Spleen (tissue), 11 donors: ENCODE results near the gene MRPS16. TPM values are rescaled to one million over a fixed set of nuclear protein-coding genes. Genes with fewer than 3 reads are reported as not detected.
A peak's percentile ranks its signal among the peaks of the same experiment; 100 is the strongest.

Source experiments
- DNase-seq: peaks from one replicate; pipeline ENCODE4 v3.0.0-alpha.2; 2020
- H3K27ac ChIP-seq, 8 donors: fragments of 200-600 bp; sonication (generic) in 7 of 8; 1 replicate in 4 of 8; 2 replicates in 4 of 8; pipeline versions ENCODE4 v1.5.0 to v1.8.0; 2016 to 2021; ENCODE audit warnings: inconsistent platforms in 4 of 8, mild to moderate bottlenecking in 4 of 8, moderate library complexity in 1 of 8
- H3K27me3 ChIP-seq, 7 donors: fragments of 200-600 bp; sonication (generic) in 6 of 7; replicated peaks in 1 of 7; 1 replicate in 4 of 7; 2 replicates in 3 of 7; pipeline versions ENCODE4 v1.5.0 to v1.8.0; 2016 to 2021; ENCODE audit warnings: inconsistent platforms in 3 of 7, mild to moderate bottlenecking in 1 of 7
- H3K36me3 ChIP-seq, 6 donors: fragments of 200-600 bp; sonication (generic) in 5 of 6; 1 replicate in 4 of 6; 2 replicates in 2 of 6; pipeline versions ENCODE4 v1.5.0 to v1.8.0; 2016 to 2021; ENCODE audit warnings: inconsistent platforms in 2 of 6
- H3K4me1 ChIP-seq, 6 donors: fragments of 200-600 bp; sonication (generic) in 5 of 6; 1 replicate in 3 of 6; 2 replicates in 3 of 6; pipeline versions ENCODE4 v1.5.0 to v1.8.0; 2016 to 2021; ENCODE audit warnings: inconsistent platforms in 3 of 6
- H3K4me3 ChIP-seq, 8 donors: fragments of 200-600 bp; sonication (generic) in 7 of 8; 1 replicate in 4 of 8; 2 replicates in 4 of 8; pipeline versions ENCODE4 v1.5.0 to v1.8.0; 2016 to 2021; ENCODE audit warnings: inconsistent platforms in 4 of 8, mild to moderate bottlenecking in 4 of 8, moderate library complexity in 2 of 8
- H3K9me3 ChIP-seq, 8 donors: fragments of 200-600 bp; sonication (generic) in 7 of 8; 1 replicate in 4 of 8; 2 replicates in 4 of 8; pipeline versions ENCODE4 v1.5.0 to v1.8.0; 2016 to 2021; ENCODE audit warnings: inconsistent platforms in 4 of 8
- POLR2A ChIP-seq, 3 donors: fragments of 450-650 bp; IDR thresholded peaks; one replicate each; pipeline ENCODE4 v1.5.1; 2017; ENCODE audit warnings: antibody characterized with exemption in 3 of 3, mild to moderate bottlenecking in 1 of 3
- POLR2AphosphoS5 ChIP-seq, 3 donors: sonication (generic); formaldehyde crosslinking; IDR thresholded peaks; one replicate each; pipeline ENCODE4 v1.5.1; 2017; ENCODE audit warnings: antibody characterized with exemption in 3 of 3
- WGBS, 5 donors: extraction: QIAGEN DNeasy Blood & Tissue Kit in 3 of 5; methylation state at CpG; one replicate each; pipeline versions ENCODE4 v1.1.5 to v1.1.7; 2013 to 2018; 5-methylcytosine and 5-hydroxymethylcytosine counted together
- intact Hi-C: fragments of 100-400 bp; cut with DNase I; formaldehyde crosslinking; loops from one replicate; pipeline ENCODE4 v1.15.0; 2023; ENCODE audit warnings: low total_unique reads
- polyA plus RNA-seq, 3 donors: library from polyadenylated mRNA; stranded (reverse); fragments of 200-250 nt; gene quantifications; one replicate each; pipeline ENCODE4 v1.2.1, GENCODE V29; 2013
- total RNA-seq, 7 donors: library from RNA; depleted of rRNA in 3 of 7; stranded (reverse); fragments of >200 nt in 3 of 7; fragmentation: NEBNext Ultra II Directional in 4 of 7; extraction: Animal tissue kit (Norgen Biotek cat#: 25700) in 4 of 7; gene quantifications; one replicate each; pipeline versions ENCODE4 v1.1.0 to v1.2.1, GENCODE V29; 2016 to 2021
- TF ChIP-seq, protein P1 (sequence below), 11 experiments: fragments of 200-600 bp in 7 of 11; fragments of 450-650 bp in 4 of 11; sonication (generic) in 4 of 11; IDR thresholded peaks in 8 of 11; conservative IDR thresholded peaks in 3 of 11; 1 replicate in 7 of 11; 2 replicates in 4 of 11; pipeline versions ENCODE4 v1.4.0 to v1.8.0; 2016 to 2021; ENCODE audit warnings: antibody characterized with exemption in 11 of 11, inconsistent platforms in 4 of 11, mild to moderate bottlenecking in 1 of 11
- donor health status: healthy with polysubstance abuse.
- donor health status: DM: no; HTN: no; CAD: no; lungs with moderate emphysema.
- donor health status: DM: no; HTN: no; CAD: no.
- donor health status: Bipolar disorder and iron deficiency.
- donor health status: healthy.
- donor health status: DM: no; HTN: no; CAD: no.
- donor health status: DM: yes; HTN: yes; CAD: no.

The MRPS16 gene
- total and polyA plus RNA-seq, 10 donors, result 33.2 to 74.6 (median 58.2) TPM

- Histone ChIP-seq H3K27ac (peak overlapping the region in 4 of 8 donors; percentile 90 to 94 (median 93)), H3K4me1 (peaks cover 22 to 86% (median 67%) of the 10 kb centered on the region in 6 donors), H3K9me3 (no peaks in the 10 kb centered on the region), H3K4me3 (peak overlapping the region in 1 of 8 donors; percentile 96), H3K27me3 (no peaks in the 10 kb centered on the region), H3K36me3 (peaks cover 0 to 56% (median 24%) of the 10 kb centered on the region in 6 donors)
- intact Hi-C loops, result loop anchor here (10.0 kb wide), 1 partner anchor 153 kb away; the partner anchor contains the start of gene P4HA1
- no peak for DNase-seq
- WGBS, 5 donors, result 67 to 77% (median 74%) methylated on average over 5 of the region's 5 CpGs
- TF ChIP-seq POLR2A (IDR thresholded peaks at IDR 0.05) (no peak), POLR2AphosphoS5 (IDR thresholded peaks at IDR 0.05) (no peak)
- TF ChIP-seq, protein P1, sequence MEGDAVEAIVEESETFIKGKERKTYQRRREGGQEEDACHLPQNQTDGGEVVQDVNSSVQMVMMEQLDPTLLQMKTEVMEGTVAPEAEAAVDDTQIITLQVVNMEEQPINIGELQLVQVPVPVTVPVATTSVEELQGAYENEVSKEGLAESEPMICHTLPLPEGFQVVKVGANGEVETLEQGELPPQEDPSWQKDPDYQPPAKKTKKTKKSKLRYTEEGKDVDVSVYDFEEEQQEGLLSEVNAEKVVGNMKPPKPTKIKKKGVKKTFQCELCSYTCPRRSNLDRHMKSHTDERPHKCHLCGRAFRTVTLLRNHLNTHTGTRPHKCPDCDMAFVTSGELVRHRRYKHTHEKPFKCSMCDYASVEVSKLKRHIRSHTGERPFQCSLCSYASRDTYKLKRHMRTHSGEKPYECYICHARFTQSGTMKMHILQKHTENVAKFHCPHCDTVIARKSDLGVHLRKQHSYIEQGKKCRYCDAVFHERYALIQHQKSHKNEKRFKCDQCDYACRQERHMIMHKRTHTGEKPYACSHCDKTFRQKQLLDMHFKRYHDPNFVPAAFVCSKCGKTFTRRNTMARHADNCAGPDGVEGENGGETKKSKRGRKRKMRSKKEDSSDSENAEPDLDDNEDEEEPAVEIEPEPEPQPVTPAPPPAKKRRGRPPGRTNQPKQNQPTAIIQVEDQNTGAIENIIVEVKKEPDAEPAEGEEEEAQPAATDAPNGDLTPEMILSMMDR (IDR thresholded peaks at IDR 0.05 in 8 of 11, conservative IDR thresholded peaks at IDR 0.05 in 3 of 11), result no peak
These were observed 4.2 kb downstream of the MRPS16 start for GRCh38 chr10:73248259-73248724.

- no peak for TF ChIP-seq POLR2AphosphoS5 (IDR thresholded peaks at IDR 0.05)
- TF ChIP-seq POLR2A (IDR thresholded peaks at IDR 0.05), result no peak
- TF ChIP-seq, protein P1 (IDR thresholded peaks at IDR 0.05 in 8 of 11, conservative IDR thresholded peaks at IDR 0.05 in 3 of 11), result no peak
- H3K9me3 ChIP-seq, result no peaks in the 10 kb centered on the region
- H3K27me3 ChIP-seq, result no peaks in the 10 kb centered on the region
- no peak for DNase-seq
- peak overlapping the region; percentile 82 to 99 (median 92) for H3K4me3 ChIP-seq
- peaks cover 0 to 62% (median 30%) of the 10 kb centered on the region in 6 donors for H3K36me3 ChIP-seq
- H3K4me1 ChIP-seq, result peaks cover 22 to 82% (median 64%) of the 10 kb centered on the region in 6 donors
- 34 to 50% (median 44%) methylated on average over 4 of the region's 4 CpGs for WGBS, 5 donors
- H3K27ac ChIP-seq, result peak overlapping the region; percentile 80 to 94 (median 90)
- intact Hi-C loops, result loop anchor here (10.0 kb wide), 1 partner anchor 153 kb away; the partner anchor contains the start of gene P4HA1
These were observed 4.8 kb downstream of the MRPS16 start for GRCh38 chr10:73247509-73248258.

- no peaks in the 10 kb centered on the region for H3K27me3 ChIP-seq
- peak within 1 kb of the TSS; percentile 82 to 99 (median 92) for H3K4me3 ChIP-seq
- DNase-seq, result peak; percentile 99
- no peaks in the 10 kb centered on the region for H3K9me3 ChIP-seq
- intact Hi-C loops, result loop anchor here (10.0 kb wide), 1 partner anchor 152 kb away; the partner anchor contains the start of gene P4HA1
- H3K36me3 ChIP-seq, result peaks cover 0 to 70% (median 37%) of the 10 kb centered on the region in 6 donors
- H3K27ac ChIP-seq, result peak within 1 kb of the TSS; percentile 80 to 94 (median 90)
- TF ChIP-seq POLR2AphosphoS5 (IDR thresholded peaks at IDR 0.05) (peak; percentile 98 to 99 (median 99)), POLR2A (IDR thresholded peaks at IDR 0.05) (peak; percentile 31 to 78 (median 68))
- TF ChIP-seq, protein P1 (IDR thresholded peaks at IDR 0.05 in 8 of 11, conservative IDR thresholded peaks at IDR 0.05 in 3 of 11), result peak in 4 of 11 experiments; percentile 10 to 18 (median 12)
- peaks cover 21 to 78% (median 62%) of the 10 kb centered on the region in 6 donors for H3K4me1 ChIP-seq
- WGBS, 5 donors, result 0 to 1% (median 0%) methylated on average over 13 to 78 of the region's 78 CpGs
These were observed 5.6 kb downstream of the MRPS16 start, which contains the start of gene DNAJC9 for GRCh38 chr10:73246646-73247508. DNAJC9 (minus strand) TSS chr10:73247255; CDS start chr10:73247189, 66 bp downstream.
